Endothelial cell of umbilical vein (primary cell): ENCODE data around the gene TOPORS. TPM values are rescaled to one million over a fixed set of nuclear protein-coding genes. Genes with fewer than 3 reads are reported as not detected.

Experiments
- BruUV-seq: library from RNA; stranded (reverse); fragments of 400-500 nt; replicated peaks from 2 replicates; lab custom pipeline; 2021; lab: Mats Ljungman, UMichigan
- CTCF ChIA-PET: fragments of 300-600, 350-600 bp; sonication (Branson Sonifier 250); formaldehyde crosslinking; loops from one replicate; lab custom pipeline; 2021; ENCODE audit warnings: antibody characterized with exemption, inconsistent platforms; lab: Charles Lee
- POLR2A ChIA-PET: fragments of 300-600, 350-600 bp; sonication (Branson Sonifier 250); formaldehyde crosslinking; loops from one replicate; lab custom pipeline; 2021; ENCODE audit warnings: antibody characterized with exemption, inconsistent platforms; lab: Charles Lee
- DNase-seq: peaks from one replicate; pipeline ENCODE4 v3.0.0-alpha.2; 2011; ENCODE audit warnings: low read depth, low spot score
- FAIRE-seq: peaks from 2 replicates; lab custom pipeline; 2011; peaks lifted over from hg19 to GRCh38; lab: Jason Lieb, UNC
- H2AFZ ChIP-seq: 2 replicates; pipeline ENCODE4 v1.6.0; 2012; ENCODE audit warnings: low read depth, low read length, control low read depth, inconsistent platforms
- H3K27ac ChIP-seq: 2 replicates; pipeline ENCODE4 v1.5.1; 2011; ENCODE audit warnings: low read depth, mild to moderate bottlenecking, control low read depth, low read length, moderate library complexity; ENCODE audit not compliant: insufficient read depth
- H3K27me3 ChIP-seq, 2 experiments: 2 replicates each; pipeline versions ENCODE4 v1.6.0 to v1.6.1; 2011; ENCODE audit warnings: low read length in 2 of 2, mixed read lengths in 1 of 2; ENCODE audit not compliant: control insufficient read depth in 2 of 2, insufficient read depth in 2 of 2
- H3K36me3 ChIP-seq, 2 experiments: 2 replicates in 1 of 2; 3 replicates in 1 of 2; pipeline ENCODE4 v1.5.1; 2011; ENCODE audit warnings: low read length in 2 of 2, mild to moderate bottlenecking in 1 of 2, moderate library complexity in 1 of 2; ENCODE audit not compliant: control insufficient read depth in 2 of 2, insufficient read depth in 2 of 2; ENCODE audit errors: extremely low read depth in 1 of 2
- H3K4me1 ChIP-seq: 3 replicates; pipeline ENCODE4 v1.5.1; 2011; ENCODE audit warnings: mild to moderate bottlenecking, low read length; ENCODE audit not compliant: control insufficient read depth, insufficient read depth; ENCODE audit errors: extremely low read depth
- H3K4me2 ChIP-seq: 2 replicates; pipeline ENCODE4 v1.6.1; 2011; ENCODE audit warnings: low read length, control low read depth, mixed read lengths; ENCODE audit not compliant: insufficient read depth
- H3K4me3 ChIP-seq, 3 experiments: fragments of 200-600 bp in 1 of 3; sonication (generic), shearing (Covaris generic) in 1 of 3; replicated peaks in 1 of 3; 2 replicates each; pipeline ENCODE4 v1.5.1; 2011 to 2016; ENCODE audit warnings: control low read depth in 3 of 3, low read length in 3 of 3, mild to moderate bottlenecking in 2 of 3, inconsistent platforms in 1 of 3, low read depth in 1 of 3, moderate library complexity in 1 of 3; ENCODE audit not compliant: insufficient read depth in 1 of 3
- H3K79me2 ChIP-seq: 2 replicates; pipeline ENCODE4 v1.6.0; 2012; ENCODE audit warnings: low read length, inconsistent platforms; ENCODE audit not compliant: control insufficient read depth, insufficient read depth
- H3K9ac ChIP-seq: replicated peaks from 2 replicates; pipeline ENCODE3; 2011; ENCODE audit warnings: low read length, control low read depth; ENCODE audit not compliant: insufficient read depth; ENCODE audit errors: extremely low read depth
- H3K9me1 ChIP-seq: replicated peaks from 3 replicates; pipeline ENCODE4 v1.6.0; 2011; ENCODE audit warnings: mild to moderate bottlenecking, low read length; ENCODE audit not compliant: control insufficient read depth, insufficient read depth; ENCODE audit errors: extremely low read depth
- H3K9me3 ChIP-seq: replicated peaks from 2 replicates; pipeline ENCODE4 v1.5.1; 2012; ENCODE audit warnings: low read length, inconsistent platforms; ENCODE audit not compliant: control insufficient read depth, insufficient read depth
- H4K20me1 ChIP-seq: replicated peaks from 2 replicates; pipeline ENCODE3; 2011; ENCODE audit warnings: mild to moderate bottlenecking, low read length; ENCODE audit not compliant: control insufficient read depth, insufficient read depth; ENCODE audit errors: extremely low read depth
- EZH2 ChIP-seq: IDR thresholded peaks from 2 replicates; pipeline ENCODE4 v1.6.1; 2012; ENCODE audit warnings: borderline replicate concordance, low read depth, mild to moderate bottlenecking, moderate library complexity, low read length, inconsistent platforms; ENCODE audit not compliant: severe bottlenecking
- FOS ChIP-seq: IDR thresholded peaks from 2 replicates; pipeline ENCODE4 v1.6.1; 2011; ENCODE audit warnings: mild to moderate bottlenecking, low read length, moderate library complexity, borderline replicate concordance; ENCODE audit not compliant: insufficient read depth
- GATA2 ChIP-seq: IDR thresholded peaks from 2 replicates; pipeline ENCODE4 v1.7.0; 2011; ENCODE audit warnings: low read depth, mild to moderate bottlenecking, moderate library complexity, mixed read lengths, low read length; ENCODE audit not compliant: insufficient read length, insufficient read depth
- JUN ChIP-seq: IDR thresholded peaks from 2 replicates; pipeline ENCODE4 v1.6.1; 2011; ENCODE audit warnings: borderline replicate concordance, low read depth; ENCODE audit not compliant: insufficient read length, insufficient read depth
- MYC ChIP-seq: IDR thresholded peaks from one replicate; pipeline ENCODE4 v1.6.1; 2011; ENCODE audit warnings: mild to moderate bottlenecking, low read depth, low read length
- POLR2A ChIP-seq: IDR thresholded peaks from 2 replicates; pipeline ENCODE4 v1.6.1; 2012; ENCODE audit warnings: low read depth, mild to moderate bottlenecking, control low read depth, low read length
- POLR2AphosphoS5 ChIP-seq: IDR thresholded peaks from 2 replicates; pipeline ENCODE4 v1.6.1; 2012; ENCODE audit warnings: low read depth, mild to moderate bottlenecking, control low read depth, low read length, moderate library complexity; ENCODE audit not compliant: insufficient read depth
- dilution Hi-C: fragments of 300-500 bp; cut with MboI; formaldehyde crosslinking; loops from one replicate; pipeline ENCODE4 v1.15.0; 2019; ENCODE audit warnings: low sequenced_read_pairs; ENCODE audit not compliant: extremely low pct_ligation_motif_present
- intact Hi-C: fragments of 100-400 bp; cut with micrococcal nuclease; formaldehyde crosslinking; loops from one replicate; pipeline ENCODE4 v1.10.0; 2022
- polyA plus RNA-seq, 4 experiments: library from polyadenylated mRNA; depleted of rRNA in 3 of 4; stranded (reverse) in 3 of 4; unstranded in 1 of 4; fragments of >200 nt; gene quantifications; 2 replicates each; pipeline versions ENCODE4 v1.2.1 to v1.2.3, GENCODE V29; 2011 to 2012; ENCODE audit warnings: missing spikeins in 1 of 4
- total RNA-seq: library from RNA; stranded (reverse); gene quantifications from 2 replicates; pipeline ENCODE4 v1.2.3, GENCODE V29; 2021
- TF ChIP-seq, protein P1 (sequence below): IDR thresholded peaks from 2 replicates; pipeline ENCODE4 v1.6.1; 2011; ENCODE audit not compliant: insufficient read depth, insufficient read length
- TF ChIP-seq, protein P2 (sequence below), 2 donors: IDR thresholded peaks; 1 replicate in 1 of 2; 2 replicates in 1 of 2; pipeline ENCODE4 v1.5.1; 2011; ENCODE audit warnings: low read length in 2 of 2, mild to moderate bottlenecking in 2 of 2, moderate library complexity in 2 of 2, control low read depth in 1 of 2, inconsistent platforms in 1 of 2, low read depth in 1 of 2; ENCODE audit not compliant: insufficient read depth in 1 of 2; ENCODE audit errors: extremely low read depth in 1 of 2

TOPORS gene
- total and polyA plus RNA-seq, 2 donors (not counting 3 experiments of a cell fraction or from before 2014, with no cell fraction given): 6.1 to 16.2 TPM

DNA sequence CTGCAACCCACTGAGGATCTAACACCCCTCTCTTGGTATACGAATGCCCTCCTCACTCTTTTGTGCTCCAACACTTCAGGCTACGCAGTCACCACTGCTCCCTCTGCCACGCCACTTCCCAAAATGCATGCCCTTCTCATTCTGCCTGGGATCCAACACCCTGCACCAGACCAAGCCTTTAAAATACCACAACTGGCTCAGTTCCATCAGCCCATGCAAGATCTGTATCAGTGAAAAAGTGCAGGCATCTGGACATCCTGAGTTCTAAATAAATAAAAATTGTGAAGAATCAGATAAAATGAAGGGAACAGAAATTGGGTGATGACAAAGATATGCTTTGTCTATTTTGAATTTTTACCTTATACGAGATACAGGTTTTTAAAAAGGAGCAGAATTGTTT is 17.9 kb upstream of the TOPORS start:
- intact Hi-C loops: no loop called here
- dilution Hi-C loops: loop anchor here (25.0 kb wide), 1 partner anchor 183 kb away; the partner anchor contains the start of gene ACO1

More for the DNA sequence above, 17.9 kb upstream of the TOPORS start:
- no peaks in the 10 kb centered on the region for H4K20me1 ChIP-seq
- H3K4me2 ChIP-seq: no peak overlapping the region
- BruUV-seq: no TSS peak
- H3K4me3 ChIP-seq: no peak overlapping the region
- H3K27me3 ChIP-seq: no peaks in the 10 kb centered on the region
- DNase-seq (no peak), FAIRE-seq (no peak)
- TF ChIP-seq JUN (no peak), MYC (no peak), EZH2 (no peak), POLR2A (no peak), FOS (no peak), GATA2 (no peak), POLR2AphosphoS5 (no peak)
- TF ChIP-seq, protein P1, sequence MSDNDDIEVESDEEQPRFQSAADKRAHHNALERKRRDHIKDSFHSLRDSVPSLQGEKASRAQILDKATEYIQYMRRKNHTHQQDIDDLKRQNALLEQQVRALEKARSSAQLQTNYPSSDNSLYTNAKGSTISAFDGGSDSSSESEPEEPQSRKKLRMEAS: no peak
- TF ChIP-seq, protein P2, sequence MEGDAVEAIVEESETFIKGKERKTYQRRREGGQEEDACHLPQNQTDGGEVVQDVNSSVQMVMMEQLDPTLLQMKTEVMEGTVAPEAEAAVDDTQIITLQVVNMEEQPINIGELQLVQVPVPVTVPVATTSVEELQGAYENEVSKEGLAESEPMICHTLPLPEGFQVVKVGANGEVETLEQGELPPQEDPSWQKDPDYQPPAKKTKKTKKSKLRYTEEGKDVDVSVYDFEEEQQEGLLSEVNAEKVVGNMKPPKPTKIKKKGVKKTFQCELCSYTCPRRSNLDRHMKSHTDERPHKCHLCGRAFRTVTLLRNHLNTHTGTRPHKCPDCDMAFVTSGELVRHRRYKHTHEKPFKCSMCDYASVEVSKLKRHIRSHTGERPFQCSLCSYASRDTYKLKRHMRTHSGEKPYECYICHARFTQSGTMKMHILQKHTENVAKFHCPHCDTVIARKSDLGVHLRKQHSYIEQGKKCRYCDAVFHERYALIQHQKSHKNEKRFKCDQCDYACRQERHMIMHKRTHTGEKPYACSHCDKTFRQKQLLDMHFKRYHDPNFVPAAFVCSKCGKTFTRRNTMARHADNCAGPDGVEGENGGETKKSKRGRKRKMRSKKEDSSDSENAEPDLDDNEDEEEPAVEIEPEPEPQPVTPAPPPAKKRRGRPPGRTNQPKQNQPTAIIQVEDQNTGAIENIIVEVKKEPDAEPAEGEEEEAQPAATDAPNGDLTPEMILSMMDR (IDR thresholded peaks at IDR 0.05; ENCODE audit: extremely low read depth in 1 of 2, insufficient read depth in 1 of 2, low read depth in 1 of 2, low read length in 2 of 2): no peak
- POLR2A ChIA-PET: no interaction called here
- H3K9me3 ChIP-seq: no peaks in the 10 kb centered on the region
- H3K9me1 ChIP-seq: no peaks in the 10 kb centered on the region
- H3K27ac ChIP-seq: no peak overlapping the region
- CTCF ChIA-PET: no interaction called here
- peaks cover 18% of the 10 kb centered on the region for H3K4me1 ChIP-seq
- no peak overlapping the region for H3K9ac ChIP-seq
- H2AFZ ChIP-seq: no peak overlapping the region
- H3K79me2 ChIP-seq: peaks cover 30% of the 10 kb centered on the region
- peaks cover 0 to 12% of the 10 kb centered on the region in 2 experiments for H3K36me3 ChIP-seq
